Measurements from ENCODE around the gene ZNF888.
"Not testable (repeated sequence)": the region's sequence is repeated elsewhere in the genome, so short reads cannot be mapped to it uniquely, and the experiment has no call there.

Gene ZNF888

DNA sequence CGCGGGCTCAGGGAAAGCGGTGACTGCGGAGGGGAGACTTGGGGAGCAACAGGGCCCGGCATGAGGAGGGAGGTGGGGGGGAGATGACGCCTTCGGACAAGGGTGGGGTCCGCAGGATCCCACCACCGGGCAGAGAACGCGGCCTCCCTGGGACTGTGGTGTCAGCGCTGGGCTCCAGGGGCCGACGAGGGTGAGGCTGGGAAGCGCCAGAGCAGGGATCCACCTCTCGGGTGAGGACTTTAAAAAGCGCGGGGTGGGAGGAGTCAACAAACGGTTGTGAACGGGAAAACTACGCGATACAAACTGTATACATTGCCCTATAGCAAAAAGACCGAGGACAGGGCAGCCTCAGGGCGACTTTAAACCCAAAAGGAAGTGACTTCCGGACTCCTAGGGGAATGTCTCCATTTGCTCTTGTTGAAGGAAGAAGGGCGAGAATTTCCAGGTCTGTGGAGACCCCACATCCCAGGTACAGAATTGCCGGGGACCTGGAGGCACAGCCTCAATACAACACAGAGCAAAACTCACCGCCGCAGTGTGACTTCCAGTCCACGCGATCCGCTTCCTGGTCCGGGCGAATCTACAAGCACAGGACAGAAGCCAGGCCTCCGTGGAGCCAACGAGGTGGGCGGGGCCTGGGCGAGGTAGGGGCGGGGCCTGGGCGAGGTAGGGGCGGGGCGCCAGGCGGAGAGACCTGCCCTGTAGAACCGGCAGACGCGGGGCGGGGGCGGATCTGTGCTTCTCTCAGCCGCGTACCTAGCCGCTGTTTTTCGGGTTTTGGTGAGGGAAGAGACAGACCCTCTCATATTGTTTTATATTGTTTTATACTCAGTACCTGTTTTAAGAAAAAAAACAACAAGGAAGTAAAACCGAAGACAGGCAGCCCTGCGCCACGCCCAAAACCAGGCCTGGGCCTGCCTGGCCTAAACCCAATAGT is at the start of gene ZNF888:
TSS of gene ZNF888 (minus strand) at position 588 of the 937 bp plus-strand sequence. CDS start 5,555 bp downstream, outside the sequence.
- DNase-seq, result peak; percentile 86

DNA sequence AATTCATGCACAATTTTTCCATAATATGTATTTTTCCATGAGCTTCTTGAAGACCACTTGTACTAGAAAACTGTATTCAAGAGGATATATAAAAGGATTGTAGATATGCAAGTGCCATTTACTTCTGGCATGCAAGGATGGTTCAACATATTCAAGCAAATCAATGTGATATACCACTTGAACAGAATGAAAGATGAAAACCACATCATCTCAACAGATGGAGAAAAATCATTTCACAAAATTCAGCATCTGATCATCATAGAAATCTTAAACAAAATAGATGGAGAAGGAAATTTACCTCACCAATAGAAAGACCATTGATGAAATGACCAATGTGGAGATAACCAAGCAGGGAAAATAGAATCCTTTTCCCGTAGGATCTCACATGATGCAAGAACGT is 44.5 kb upstream of the ZNF888 start:
- DNase-seq, result no peak

DNA sequence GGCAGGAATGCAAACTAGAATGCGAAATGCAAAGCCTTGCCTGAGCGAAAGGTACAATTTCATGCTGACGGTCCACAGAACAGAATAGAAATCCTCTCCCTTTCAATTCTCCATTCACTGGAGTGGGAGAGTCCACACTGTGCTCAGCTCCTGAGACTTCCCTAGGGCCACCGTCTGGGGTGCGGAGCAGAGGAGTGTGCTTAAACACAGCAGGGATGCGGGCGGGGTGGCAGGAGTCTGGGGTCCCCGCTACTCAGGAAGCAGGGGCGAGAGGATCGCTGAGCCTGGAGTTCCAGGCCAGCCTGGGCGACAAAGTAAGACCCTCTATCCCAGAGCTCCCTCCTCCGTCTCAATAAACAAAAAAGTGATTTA is 40.0 kb upstream of the ZNF888 start:
- peak; percentile 6 for DNase-seq

DNA sequence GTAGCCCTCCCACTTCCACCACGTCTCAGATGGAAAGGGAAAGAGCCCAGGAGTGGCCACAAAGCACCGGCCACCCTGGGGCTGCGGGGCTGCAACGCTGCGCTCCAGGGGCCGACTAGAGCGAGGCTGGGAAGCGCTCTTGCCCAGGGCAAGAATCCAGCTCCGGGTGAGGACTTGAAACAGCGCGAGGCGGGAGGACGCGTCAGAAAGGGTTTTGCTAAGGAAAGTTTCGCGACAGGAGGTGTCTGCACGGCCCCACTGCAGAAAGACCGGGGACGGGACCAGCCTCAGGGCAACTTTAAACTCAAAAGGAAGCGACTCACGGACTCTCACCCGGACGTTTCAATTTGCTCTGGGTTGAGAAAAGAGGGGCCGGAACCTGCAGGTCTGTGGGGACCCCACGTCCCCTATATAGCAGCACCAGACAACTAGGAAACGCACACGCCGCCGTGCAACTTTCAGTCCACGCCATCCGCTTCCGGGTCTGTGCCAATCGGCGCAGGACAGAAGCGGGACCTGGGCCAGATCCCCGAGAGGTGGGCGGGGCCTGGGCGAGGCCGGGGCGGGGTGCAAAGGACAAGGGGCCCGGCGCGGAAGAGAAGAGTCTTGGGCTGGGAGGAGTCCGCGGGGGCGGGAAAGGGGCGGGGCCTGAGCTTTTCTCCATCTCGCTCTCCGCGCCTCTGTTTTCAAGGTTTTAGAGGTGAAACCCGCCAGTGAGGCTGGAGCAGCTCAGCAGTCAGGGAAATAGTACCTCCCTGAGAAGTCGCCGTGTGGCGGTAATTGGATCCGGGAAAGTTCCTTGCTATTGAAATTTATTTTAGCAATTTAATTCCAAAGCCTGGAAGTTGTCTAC is 39.4 kb upstream of the ZNF888 start, which contains the start of gene ZNF816:
TSS of gene ZNF816 (minus strand) at position 488 of the 853 bp plus-strand sequence. CDS start 6,792 bp downstream, outside the sequence.
- peak; percentile 100 for DNase-seq

DNA sequence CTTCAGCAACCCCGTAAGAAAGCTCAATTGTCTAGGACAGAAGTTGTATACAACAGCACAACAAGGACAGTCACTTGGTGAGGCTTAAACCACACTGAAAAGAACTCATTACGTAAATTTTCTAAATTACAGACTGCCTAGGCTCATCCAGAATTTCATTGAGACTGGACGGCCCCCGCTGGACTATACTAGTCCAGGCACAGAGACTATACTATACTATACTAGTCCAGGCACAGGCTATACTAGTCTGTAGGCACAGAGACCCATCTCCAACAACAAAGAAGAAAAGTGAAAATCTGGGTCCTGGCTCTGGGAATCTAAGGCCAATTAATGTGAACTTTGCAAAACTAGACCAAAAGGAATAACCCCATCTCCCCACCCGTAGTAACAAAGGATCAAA is 38.8 kb upstream of the ZNF888 start:
- DNase-seq, result no peak

DNA sequence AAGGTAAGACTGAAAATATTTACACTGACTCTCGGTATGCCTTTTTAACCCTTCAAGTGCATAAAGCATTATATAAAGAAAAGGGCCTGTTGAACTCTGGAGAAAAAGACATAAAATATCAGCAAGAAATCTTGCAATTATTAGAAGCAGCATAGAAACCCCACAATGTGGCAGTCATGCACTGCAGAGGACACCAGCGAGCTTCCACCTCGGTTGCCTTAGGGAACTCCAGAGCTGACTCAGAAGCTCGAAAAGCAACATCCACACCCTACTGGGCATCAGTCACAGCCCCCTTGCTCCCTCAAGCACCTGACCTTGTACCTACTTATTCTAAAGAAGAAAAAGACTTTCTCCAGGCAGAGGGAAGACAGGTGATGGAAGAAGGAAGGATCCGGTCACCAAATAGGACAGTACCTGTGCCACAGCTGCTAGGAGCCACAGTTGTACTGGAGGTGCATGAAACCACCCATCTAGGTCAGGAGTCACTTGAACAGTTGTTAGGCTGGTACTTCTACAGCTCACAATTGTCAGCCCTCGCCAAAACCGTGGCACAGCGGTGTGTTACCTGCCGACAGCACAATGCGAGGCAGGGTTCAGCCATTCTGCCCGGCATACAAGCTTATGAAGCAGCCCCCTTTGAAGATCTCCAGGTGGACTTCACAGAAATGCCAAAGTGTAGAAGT is 36.5 kb upstream of the ZNF888 start:
- DNase-seq, result no peak

DNA sequence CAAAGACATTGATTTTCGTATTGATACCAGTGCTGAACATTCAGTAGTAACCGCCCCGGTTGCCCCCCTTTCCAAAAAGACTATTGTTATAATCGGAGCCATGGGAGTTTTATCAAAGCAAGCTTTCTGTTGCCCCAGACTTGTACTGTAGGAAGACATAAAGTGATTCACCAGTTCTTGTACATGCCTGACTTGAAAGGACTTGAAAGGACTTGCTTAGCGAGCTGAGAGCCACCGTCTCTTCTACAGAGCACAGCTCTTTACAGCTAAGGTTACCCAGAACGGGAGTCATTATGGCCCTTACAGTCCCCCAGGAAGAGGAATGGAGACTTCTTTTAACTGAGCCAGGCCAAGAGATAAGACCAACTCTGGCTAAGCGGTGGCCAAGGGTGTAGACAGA is 34.4 kb upstream of the ZNF888 start:
- DNase-seq, result no peak

DNA sequence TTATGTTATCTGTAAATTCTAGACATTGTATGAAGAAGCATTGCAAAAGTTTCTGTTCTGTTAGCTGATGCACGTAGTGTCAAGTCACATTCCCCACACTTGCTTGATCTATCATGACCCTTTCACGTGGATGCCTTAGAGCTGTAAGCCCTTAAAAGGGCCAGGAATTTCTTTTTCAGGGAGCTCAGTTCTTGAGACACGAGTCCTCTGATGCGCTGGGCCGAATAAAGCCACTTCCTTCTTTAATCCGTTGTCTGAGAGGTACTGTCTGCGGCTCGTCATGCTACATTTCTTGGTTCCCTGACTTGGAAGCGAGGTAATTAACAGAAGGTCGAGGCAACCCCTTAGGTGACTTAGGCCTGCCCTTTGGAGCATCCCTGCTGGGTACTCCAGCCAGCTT is 33.7 kb upstream of the ZNF888 start:
- DNase-seq, result no peak

DNA sequence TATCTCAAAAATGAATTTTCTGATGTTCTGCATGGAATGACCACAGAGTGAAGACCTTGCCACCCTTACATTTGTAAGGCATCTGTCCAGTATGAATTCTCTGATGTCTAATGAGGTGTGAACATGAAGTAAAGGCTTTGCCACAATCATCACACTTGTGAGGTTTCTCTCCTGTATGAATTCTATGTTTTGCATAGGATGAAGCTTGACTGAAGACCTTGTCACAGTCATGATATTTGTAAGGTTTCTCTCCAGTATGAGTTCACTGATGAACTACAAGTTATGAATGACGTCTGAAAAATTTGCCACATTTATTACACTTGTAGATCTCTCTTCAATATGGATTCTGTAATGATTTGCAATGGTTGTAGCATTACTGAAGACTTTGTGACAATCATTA is 26.2 kb upstream of the ZNF888 start:
- DNase-seq, result no peak

DNA sequence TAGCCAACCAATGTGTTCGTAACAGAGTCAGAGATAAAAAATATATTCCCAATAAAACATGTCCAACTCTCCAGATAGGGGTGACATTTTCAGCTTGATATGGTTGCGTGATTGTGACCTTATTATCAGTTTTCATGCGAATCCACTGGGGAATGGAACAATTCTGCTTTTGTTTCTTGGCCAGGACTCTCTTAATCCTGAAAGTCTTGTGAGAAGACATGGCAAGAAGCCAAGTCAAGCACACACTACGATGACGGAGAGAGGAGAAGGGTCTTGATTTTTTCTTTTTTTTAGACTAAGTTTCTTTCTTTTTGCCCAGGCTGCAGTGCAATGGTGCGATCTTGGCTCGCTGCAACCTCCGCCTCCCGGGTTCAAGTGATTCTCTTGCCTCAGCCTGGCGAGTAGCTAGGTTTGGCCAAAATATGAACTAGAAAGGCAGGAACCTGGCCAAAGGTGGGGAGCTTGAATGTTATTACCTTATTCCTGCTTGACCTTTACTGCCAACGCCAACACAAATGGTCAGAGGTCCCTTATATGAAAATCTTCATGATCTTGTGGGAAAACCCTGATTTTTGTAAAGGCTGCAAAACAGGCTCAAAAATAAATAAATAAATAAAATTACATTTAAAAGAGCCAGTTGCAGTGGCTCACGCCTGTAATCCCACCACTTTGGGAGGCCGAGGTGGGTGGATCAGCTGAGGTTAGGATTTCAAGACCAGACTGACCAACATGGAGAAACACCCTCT is 25.0 kb upstream of the ZNF888 start:
- DNase-seq, result no peak

DNA sequence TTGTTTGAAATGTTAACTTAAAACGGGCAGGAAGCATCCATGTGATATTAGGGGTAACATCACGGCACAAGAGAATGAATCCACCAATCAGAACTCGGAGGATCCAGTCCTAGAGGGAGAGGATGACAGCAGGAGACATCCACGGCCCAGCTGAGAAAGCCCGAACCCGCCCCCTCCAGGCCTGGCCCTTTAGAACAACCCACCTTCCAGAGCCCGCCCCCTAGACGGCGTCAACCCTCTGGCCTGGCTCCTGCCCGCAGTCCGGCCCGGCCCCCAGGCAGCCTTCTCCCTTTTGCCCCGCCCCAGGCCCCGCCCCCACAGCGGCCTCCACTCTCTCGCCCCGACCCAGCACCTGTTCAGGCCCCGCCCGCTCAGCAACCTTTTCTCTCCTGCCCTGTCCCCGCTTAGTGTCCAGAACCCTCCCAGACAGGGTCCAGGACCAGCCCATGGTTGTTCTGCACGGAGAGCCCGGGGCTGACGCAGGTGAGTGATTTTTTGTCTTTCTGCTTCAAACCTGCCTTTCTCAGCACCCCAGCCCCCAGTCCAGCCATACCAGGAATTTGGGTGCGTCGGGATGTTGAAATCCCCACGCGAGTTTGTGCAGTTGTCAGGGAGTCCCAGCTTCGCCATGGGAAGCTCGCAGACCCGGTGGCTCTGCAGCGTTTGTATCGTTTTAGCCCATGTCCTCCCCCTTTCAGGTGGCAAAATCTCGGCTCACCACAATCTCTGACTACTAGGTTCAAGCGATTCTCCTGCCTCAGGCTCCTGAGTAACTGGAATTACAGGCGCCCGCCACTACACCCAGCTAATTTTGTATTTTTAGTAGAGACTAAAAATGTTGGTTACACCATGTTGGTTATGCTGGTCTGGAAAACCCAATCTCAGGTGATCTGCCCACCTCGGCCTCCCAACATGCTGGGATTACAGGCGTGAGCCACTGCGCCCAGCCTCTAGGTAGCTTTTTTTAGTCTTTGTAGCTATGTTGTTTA is 23.4 kb upstream of the ZNF888 start:
- no peak for DNase-seq

DNA sequence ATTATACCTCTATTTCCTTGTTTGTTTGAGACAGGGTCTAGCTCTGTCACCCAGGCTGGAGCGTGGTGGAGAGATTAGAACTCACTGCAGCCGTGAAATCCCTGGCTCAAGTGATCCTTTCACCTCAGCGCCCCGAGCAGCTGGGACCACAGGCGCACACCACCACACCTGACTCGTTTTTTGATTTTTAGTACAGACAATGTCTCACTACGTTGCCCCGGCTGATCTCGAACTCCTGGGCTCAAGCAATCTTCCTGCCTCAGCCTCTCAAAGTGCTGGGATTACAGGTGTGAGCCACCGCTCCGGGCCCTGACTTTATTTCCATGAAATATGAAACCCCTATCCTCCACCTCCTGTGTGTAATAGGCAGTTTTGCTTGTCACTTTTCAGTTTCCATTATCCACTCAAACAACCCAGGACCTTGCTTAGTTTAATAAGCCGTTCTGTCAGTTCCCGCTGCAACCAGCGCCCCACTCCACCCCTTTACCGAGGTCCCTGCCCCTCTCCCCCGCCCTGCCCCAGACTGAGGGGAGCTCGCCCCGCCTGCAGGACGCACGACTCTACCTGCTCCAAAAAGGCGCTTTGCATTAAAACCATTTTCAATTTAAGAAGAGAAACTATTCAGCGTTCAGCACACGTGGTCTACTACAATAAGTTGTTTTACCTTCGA is 22.6 kb upstream of the ZNF888 start:
- no peak for DNase-seq

DNA sequence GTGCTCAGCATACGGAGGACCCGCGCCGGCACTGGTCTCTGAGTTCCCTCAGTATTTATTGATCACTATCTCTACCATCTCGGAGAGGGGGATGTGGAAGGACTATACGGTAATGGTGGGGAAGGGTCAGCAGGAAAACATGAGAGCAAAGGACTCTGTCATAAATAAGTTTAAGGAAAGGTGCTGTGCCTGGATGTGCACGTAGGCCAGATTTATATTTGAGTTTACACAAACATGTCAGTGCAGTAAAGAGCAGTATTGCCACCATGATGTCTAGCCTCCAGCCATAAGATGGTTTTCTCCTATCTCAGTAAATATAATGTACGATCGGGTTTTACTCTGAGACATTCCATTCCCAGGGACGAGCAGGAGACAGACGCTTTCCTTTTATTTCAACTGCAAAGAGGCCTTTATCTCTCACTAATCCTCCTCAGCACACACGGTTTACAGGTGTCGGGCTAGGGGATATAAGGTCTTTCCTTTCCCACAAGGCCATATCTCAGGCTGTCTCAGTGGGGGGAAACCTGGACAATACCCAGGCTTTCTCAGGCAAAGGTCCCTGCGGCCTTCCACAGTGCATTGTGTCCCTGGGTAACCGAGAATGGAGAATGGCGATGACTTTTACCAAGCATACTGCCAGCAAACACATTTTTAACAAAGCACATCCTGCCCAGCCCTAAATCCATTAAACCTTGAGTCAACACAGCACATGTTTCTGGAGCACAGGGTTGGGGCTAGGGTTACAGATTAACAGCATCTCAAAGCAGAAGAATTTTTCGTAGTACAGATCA is 21.7 kb upstream of the ZNF888 start:
- DNase-seq, result not testable (repeated sequence)

DNA sequence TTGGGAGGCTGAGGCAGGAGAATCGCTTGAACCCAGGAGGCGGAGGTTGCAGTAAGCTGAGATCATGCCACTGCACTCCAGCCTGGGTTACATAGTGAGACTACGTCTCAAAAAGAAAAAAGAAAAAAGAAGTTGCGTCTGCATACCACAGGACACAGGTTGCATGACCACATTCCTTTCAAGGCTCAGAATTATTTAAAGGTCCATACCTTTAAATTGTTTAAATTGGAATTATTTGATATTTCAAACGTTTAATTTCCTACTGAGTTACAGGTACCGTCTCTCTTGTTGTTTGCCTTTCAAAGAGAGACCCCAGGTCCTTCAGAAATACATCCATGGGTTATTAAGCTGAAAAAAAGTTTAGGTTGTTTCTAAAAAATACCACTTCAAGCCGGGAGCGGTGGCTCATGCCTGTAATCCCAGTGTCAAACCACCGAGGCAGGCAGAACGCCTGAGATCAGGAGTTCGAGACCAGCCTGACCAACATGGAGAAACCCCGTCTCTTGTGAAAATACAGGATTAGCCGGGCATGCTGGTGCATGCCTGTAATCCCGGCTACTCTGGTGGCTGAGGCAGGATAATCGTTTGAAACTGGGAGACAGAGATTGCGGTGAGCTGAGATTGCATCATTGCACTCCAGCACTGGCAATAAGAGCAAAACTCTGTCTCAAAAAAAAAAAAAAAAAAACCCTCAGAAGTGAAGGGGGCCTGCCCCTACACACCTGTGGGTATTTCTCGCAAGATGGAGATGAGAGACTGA is 20.8 kb upstream of the ZNF888 start:
- no peak for DNase-seq

DNA sequence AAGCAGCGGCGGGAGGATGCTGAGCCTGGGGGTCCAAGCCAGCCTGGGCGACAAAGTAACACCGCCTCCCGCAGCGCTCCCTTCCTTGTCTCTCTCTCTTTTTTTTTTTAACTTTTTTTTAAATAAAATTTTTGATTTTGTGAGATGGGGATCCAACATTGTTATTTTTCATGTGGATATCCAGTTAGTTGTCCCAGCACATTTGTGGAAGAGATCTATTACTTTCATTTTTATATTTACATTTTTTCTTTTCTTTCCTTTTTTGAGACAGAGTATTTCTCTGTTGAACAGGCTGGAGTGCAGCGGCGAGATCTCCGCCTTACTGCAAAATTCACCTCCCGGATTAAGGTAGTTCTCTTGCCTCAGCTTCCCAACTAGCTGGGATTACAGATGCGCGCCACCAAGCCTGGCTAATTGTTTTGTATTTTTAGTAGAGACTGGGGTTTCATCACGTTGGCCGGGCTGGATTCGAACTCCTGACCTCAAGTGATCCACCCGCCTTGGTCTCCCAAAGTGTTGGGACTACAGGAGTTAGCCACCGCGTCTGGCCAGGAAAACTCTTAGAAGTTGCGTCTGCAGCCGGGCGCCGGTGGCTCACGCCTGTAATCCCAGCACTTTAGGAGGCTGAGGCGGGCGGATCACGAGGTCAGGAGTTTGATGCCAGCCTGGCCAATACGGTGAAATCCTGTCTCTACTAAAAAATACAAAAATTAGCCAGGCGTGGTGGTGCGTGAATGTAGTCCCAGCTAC is 20.1 kb upstream of the ZNF888 start:
- DNase-seq, result no peak

DNA sequence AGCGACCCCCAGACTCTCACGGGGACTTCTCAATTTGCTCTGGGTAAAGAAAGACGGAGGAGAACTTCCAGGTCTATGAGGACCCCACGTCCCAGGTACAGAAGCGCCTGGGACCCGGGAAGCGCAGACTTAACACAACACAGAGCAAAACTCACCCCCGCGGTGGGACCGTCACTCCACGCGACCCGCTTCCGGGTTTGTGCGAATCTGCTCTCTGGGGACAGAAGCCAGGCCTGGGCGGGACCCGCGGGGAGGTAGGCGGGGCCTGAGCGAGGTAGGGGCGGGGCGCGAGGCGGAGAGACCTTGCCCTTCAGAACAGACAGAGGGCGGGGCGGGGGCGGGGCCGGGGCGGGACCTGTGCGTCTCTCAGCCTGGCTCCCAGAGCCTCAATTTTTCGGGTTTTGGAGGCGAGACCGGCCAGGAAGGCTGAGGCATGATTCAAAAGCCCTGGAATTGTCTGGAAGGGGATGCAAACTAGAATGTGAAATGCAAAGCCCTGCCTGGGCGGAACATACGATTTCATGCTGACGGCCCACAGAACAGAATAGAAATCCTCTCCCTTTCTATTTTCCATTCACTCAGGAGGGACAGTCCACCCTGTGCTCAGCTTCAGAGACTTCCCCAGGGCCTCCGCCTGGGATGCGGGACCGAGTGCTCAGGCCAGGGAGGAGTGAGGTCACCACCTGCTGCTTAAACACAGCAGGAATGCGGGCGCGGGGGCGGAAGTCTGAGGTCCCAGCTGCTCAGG is 19.3 kb upstream of the ZNF888 start:
- peak; percentile 97 for DNase-seq

DNA sequence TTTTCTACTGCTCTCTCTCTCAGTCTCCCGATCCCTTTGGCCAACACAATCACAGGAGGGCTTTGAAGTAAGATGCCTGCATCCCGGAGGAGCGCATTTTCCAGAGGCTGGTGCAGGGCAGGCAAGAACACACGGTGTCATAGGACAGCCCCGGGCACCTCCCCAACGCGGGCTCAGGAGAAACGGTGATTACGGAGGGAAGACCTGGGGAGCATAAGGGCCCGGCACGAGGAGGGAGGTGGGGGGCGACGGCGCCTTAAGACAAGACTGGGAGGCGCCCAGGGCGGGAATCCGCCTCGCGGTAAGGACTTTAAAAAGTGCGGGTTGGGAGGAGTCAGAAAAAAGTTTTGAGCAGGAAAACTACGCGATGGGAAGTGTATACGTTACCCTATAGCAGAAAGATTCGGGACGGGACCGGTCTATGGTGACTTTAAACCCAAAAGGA is 18.7 kb upstream of the ZNF888 start:
- no peak for DNase-seq

All from activated gamma-delta T cell treated with Interleukin-2 at 50 U/mL for 16 hours (primary cell).